ENCODE data around the gene FANCC.
"Not testable (repeated sequence)": the region's sequence is repeated elsewhere in the genome, so short reads cannot be mapped to it uniquely, and the experiment has no call there.

The FANCC gene

DNA sequence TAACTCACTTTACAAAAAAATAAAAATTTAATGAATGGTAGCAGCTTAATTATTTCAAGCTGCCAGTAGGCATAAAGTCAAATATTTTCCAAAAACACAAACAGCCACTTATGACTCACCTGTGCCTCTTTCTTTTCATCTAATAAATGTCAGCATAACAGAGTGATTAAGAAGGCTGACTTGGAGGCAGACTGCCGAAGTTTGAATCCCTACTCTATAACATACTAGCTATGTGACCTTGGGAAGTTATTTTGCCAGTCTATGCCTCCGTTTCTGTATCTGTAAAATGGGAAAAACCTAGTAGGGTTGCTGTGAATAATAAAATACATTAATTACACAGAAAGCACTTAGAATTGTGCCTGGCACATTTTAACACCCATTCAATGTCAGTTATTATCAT lies 33.8 kb downstream of the FANCC start:
- DNase-seq (ENCODE audit: low spot score): no peak

GRCh38 chr9:95282332-95282731 lies 35.2 kb downstream of the FANCC start:
- DNase-seq (ENCODE audit: low spot score): no peak

DNA sequence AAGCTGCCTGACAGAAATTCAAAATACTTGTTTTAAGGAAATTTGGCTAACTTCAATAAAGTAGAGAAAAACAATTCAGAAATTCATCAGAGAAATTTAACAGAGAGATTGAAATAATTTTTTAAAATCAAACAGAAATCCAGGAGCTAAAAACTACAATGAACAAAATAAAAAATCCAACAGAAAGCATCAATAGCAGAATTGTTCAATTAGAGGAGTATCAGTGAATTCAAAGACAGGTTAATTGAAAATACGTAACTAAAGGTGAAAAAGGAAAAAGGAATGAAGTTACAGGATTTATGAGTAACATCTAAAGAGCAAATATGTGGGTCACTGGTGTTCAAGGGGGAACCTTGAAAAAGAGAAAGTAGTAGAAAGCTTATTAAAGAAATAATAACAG lies 36.8 kb downstream of the FANCC start:
- no peak for DNase-seq (ENCODE audit: low spot score)

DNA sequence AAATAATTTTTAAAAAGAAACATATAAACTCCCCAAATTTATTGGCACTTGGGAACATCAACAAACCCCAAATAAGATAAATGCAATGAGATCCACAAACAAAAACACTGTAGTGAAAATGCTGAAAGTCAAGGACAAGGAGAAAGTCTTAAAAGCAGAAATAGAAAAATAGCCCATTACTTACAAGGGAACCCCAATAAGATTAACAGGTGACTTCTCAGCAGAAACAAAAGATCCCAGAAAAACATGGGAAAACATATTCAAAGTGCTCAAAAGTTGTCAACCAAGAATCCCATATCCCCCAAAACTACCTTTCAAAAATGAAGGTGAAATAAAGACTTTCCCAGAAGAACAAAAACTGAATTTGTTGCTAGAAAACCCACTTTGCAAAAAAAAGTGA lies 40.0 kb downstream of the FANCC start:
- no peak for DNase-seq (ENCODE audit: low spot score)

DNA sequence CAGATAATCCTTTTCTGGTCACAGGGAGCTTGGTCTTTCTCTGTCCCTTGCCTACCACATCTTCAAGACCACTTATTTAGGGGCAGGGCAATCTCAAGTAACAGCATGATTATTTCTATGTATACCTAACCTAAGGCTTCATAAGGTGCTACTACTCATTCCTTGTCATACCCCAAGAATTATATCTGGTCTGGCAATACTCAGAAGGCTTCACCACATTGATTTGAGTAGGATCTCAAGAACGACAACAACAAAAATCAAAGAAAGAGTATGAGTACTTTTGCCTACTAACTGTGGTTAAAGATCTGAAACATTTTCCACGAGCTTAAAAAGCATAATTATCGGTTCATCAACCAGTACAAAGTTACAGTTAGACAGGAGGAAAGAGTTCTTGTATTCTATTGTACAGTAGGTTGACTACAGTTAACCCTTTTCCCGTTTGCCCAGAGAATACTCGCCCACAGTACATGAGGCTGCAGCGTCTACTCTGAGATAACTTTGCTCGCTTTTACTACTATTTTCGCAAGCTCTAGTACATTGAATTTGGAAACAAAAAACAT lies 41.0 kb downstream of the FANCC start:
- DNase-seq (ENCODE audit: low spot score): no peak

DNA sequence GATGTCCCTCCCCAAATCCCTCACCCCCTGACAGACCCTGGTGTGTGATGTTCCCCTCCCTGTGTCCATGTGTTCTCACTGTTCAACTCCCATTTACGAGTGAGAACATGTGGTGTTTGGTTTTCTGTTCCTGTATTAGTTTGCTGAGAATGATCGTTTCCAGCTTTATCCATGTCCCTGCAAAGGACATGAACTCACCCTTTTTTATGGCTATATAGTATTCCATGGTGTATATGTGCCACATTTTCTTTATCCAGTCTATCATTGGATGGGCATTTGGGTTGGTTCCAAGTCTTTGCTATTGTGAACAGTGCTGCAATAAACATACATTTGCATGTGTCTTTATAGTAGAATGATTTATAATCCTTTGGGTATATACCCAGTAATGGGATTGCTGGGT lies 43.3 kb downstream of the FANCC start:
- not testable (repeated sequence) for DNase-seq (ENCODE audit: low spot score)

DNA sequence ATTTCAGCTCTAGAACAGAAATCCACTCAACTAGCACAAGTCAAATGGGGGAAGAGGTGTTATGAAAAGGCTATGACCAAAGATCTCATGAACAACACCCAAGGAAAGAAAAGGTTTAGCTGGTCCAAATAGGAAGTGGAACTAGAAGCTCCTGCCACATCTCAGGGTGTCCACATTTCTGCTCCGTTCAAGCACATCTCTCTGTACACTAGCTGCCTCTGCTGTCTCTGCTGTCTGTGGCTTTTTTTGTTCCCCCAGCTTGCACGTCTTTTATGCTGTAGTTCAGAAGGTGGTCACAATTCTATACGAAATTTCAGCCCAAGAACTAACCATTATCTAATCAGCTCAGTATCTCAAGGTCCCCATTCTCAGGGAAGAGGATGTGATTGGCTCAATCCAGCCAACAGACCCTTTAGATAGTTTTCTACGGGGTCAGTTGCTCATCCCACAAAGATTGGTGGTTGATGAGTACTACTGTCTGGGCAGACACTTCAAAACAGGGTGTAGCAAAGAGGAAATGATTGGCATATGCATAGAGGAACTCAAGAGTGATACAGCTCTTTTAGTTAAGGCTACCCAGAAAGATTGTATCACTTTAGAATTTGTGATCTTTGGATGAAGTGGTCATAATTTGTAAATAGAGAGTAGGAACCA lies 44.0 kb downstream of the FANCC start:
- DNase-seq (ENCODE audit: low spot score): no peak

DNA sequence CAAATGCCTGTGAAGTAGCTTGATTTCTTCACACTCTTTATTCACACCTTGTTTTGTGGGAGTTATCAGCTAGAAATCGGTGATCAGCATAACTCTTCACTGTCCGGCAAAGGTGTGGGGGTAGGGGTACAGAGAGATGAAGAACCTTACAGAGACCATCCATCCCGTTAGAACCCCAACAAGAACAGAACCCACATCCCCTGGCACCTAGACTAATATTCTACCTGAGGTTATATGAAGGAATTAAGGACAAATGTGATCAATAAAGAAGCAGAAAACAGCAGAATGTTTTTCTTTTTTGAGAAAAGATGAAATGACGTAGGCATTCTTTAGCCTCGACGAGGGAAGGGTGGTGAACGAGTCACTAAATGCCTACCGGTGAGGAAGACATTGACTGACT lies 44.7 kb downstream of the FANCC start:
- no peak for DNase-seq (ENCODE audit: low spot score)

DNA sequence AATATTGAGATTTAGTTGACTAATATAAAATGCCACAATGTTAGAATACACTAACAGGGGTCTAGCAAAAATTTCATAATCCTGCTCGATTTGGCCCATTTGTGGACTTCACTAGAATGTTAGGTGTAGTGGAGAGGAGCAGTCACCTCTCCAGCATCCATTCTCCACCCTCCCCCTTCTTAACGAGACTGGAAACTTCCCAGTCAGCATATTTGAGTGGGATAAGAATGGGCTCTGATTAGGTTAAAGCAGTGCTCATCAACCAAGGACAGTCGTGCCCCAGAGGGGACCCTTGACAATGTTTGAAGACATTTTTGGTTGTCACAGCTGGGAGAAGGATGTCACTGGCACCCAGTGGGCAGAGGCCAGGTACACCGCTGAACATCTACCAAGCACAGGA lies 46.7 kb downstream of the FANCC start:
- DNase-seq (ENCODE audit: low spot score): no peak

- not testable (repeated sequence) for DNase-seq (ENCODE audit: low spot score)
Observed at GRCh38 chr9:95269803-95270773, 47.4 kb downstream of the FANCC start.

DNA sequence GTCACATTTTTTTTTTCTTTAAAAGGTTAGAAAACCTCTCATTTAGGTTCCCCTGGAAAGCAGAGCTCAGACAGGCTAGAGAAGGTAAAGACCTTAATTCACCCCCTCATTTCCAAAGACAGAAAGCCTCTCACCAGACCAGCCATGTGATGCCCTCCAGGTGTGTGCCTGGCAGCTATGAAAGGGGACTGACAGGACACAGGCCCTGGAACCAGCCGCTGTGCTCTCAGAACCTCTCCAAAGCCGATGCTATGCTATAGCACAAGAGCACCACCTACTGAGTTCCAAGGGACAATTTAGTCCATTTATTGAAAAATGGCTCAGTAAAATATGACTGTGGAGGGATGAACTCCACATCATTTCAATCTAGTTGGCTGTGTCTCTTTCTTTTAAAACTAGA lies 48.8 kb downstream of the FANCC start:
- DNase-seq (ENCODE audit: low spot score): no peak

GRCh38 chr9:95266649-95267048 lies 50.9 kb downstream of the FANCC start:
- DNase-seq (ENCODE audit: low spot score): no peak

DNA sequence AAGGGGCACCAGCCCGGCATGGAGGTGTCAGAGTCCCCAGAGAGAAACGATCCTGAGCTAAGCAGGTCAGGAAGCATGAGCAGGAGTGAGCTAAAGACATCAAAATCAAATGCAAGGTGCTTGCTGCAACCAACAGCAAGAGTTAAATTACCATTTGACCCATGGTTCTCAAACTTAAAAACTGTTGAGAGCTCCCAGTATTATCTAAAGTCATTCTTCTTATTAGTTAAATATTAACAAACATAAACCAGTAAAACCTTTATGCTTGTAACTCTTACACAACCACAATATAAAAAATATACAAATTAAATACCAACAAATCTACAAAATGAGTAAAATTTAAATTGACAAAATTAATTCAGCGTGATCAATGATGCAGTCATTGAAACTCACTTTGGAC lies 51.5 kb downstream of the FANCC start:
- DNase-seq (ENCODE audit: low spot score): no peak

- no peak for DNase-seq (ENCODE audit: low spot score)
Observed at GRCh38 chr9:95264954-95265615, 52.4 kb downstream of the FANCC start.

DNA sequence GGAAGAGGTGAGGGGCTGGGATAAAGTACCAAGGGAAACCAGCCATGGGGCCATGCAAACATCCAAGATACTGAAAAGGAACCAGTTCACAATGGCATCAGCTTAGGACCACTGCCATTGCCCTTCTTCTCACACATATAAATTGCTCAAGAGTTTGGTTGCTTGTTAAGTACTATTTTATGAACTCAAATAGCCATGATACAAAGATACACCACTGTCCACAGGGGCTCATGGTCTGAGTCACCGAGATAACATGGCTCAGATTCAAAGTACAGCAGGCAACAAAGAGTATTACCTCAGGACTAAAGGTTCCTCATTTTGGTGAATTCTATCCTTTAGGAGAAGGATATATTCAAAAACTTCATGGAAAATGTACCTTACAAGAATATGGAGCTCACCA lies 55.6 kb downstream of the FANCC start:
- DNase-seq (ENCODE audit: low spot score): no peak

DNA sequence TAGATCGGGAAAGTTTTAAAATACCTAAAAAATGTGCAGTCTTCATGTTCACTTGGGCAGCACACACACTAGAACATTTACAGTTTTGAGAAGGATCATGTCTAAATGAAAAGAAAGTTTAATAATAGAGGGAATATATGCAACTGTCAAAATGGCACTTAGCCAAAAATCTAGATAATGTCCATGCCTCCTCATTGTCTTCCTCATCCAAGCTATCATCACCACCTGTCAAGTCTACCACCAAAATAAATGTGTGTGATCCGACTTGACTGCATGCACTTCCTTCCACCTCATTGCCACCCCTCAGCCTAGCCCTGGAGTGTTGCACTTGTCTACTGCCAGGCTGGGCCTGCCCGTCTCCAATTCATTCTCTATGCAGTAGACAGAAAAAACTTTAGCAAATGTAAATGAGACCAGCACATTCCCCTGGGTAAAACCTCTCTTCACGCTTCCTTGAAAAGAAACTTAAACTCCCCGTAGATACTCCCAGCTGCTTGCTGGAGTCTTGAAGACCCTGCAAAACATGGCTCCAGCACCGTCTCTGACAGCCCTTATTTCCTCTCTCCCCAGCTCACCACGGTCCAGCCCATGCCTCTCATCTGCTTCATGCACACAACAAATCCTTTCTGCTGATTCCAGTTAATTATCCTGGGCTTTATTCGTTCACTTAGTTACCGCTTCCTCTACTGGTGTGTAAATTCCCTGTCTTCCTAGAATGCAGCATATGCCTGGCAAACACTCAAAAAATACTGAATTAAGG lies 66.9 kb downstream of the FANCC start:
- no peak for DNase-seq (ENCODE audit: low spot score)

DNA sequence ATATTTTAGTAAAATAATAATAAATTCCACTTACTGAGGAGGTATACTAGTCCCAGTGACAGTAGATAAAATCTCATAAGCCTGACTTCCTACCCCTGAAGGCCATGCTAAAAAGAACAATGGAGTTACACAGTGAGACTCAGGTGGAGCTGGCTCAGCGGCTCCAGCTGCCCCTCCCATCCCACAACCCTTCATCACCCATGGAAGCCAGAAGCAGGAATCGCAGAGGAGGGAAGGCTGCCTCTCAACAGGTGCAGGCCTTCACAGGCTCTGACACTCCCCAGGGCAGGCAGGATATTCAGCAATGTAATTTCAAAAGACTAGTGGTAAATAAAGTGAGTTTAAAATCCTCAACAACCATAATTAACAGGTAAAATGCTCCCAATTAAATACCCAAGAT lies 67.5 kb downstream of the FANCC start:
- no peak for DNase-seq (ENCODE audit: low spot score)

GRCh38 chr9:95246547-95246946 lies 71.0 kb downstream of the FANCC start:
- no peak for DNase-seq (ENCODE audit: low spot score)

GRCh38 chr9:95242613-95243012 lies 74.9 kb downstream of the FANCC start:
- DNase-seq (ENCODE audit: low spot score): no peak

DNA sequence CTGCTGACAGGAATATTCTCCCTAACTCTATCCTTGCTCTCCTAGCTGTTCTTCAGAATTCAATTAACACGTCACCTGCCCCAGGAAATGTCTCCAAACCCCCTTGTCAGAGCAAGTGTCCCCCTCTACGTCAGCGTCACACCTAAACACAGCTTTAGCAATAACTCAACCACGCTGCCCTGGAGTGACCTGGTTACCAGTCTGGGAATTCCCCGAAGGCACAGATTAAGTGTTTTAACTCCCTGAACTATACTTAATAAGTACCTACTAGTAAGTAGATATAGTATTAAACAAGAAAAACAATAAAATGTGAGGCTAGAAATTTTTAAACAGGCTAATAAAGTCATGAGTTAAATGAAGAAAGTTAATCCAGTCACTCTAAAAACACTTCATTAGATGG lies 78.4 kb downstream of the FANCC start:
- DNase-seq (ENCODE audit: low spot score): no peak

DNA sequence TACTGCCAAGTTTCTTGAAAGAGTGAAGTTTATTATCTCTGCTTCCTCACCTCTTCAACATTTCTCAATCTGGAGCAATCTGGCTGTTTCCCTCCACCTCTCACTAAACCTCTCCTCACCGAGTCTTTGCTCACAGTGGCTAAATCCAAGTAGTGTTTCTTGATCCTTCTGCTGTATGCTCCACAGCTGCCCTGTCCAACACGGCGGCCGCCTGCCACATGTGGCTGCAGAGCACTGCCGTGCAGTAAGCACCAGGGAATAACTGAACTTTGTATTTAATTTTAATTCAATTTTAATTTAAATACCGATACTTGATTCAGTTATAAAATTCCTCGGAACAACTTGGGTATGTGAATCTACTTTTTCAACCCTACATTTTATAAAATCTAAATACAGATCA lies 80.2 kb downstream of the FANCC start:
- no peak for DNase-seq (ENCODE audit: low spot score)

DNA sequence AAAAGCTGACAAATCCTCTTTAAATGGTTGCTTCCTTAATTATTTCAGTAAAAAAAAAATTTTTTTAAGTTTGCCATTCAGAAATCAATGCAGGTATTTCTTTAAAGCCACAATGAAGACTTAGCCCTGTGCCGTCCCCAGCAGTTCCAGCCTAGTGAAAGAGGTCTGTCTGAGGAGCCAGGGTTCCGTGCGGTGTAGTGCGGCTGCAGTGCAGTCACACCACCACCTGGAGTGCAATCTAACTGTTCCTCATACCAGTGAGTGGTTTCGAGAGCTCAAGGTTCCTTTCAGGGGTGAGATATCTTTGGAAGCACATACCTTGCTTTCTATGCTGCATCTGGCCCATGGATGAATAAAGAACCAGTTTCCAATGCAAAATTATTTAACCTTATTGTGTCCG lies 87.5 kb downstream of the FANCC start:
- no peak for DNase-seq (ENCODE audit: low spot score)

Measured in hematopoietic multipotent progenitor cell treated with erythropoietin and hydrocortisone succinate and interleukin-3 and kit ligand, for 17 days (in vitro differentiated cells).